ENCODE data around the gene INHBA.

The INHBA gene

GRCh38 chr7:41679566-41679965 lies 23.3 kb downstream of the INHBA start:
- no peaks in the 10 kb centered on the region for H3K4me1 ChIP-seq
- no peak overlapping the region for H3K4me3 ChIP-seq
- no peaks in the 10 kb centered on the region for H3K36me3 ChIP-seq
- no peaks in the 10 kb centered on the region for H3K27me3 ChIP-seq
- no peak for TF ChIP-seq Cebpa-rat (IDR thresholded peaks at IDR 0.05)
- H4K20me1 ChIP-seq: no peaks in the 10 kb centered on the region
- H3K9ac ChIP-seq: no peak overlapping the region
- H3K27ac ChIP-seq: no peak overlapping the region
- H3K4me2 ChIP-seq: no peak overlapping the region
- peaks cover 0 to 10% (median 0%) of the 10 kb centered on the region in 11 experiments; a peak in 2 of 22 replicates for H3K9me3 ChIP-seq (replicated peaks in 1 of 11)

DNA sequence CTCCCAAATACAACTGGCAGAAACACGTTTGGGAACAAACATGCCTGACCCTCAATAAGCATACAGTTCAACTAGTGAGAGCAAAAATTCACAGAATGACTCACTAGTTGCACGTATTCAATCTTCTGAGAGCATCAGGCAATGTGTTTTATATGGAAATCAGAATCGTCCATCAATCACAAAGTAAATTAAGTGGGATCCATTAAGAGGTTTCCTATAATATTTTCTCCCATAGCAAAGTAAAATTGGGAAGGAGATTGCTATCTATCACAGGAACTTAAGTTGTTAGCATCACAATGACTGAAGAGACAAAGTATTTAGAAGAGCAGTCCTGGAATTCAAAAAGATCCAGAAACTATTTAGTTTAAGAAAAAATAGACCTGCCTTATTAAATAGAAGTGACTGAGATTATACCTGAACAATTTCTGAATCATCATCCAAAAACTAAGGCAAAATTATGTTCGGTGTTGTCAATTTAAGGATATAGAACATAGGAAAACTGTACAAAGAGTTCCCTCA lies 28.3 kb downstream of the INHBA start:
- Histone ChIP-seq H3K27me3 (no peaks in the 10 kb centered on the region), H3K9me3 (replicated peaks in 1 of 11) (peaks cover 0 to 10% (median 0%) of the 10 kb centered on the region in 11 experiments; a peak in 2 of 22 replicates), H3K27ac (no peak overlapping the region), H3K4me2 (no peak overlapping the region), H3K9ac (no peak overlapping the region), H3K36me3 (no peaks in the 10 kb centered on the region), H3K4me3 (no peak overlapping the region), H3K4me1 (no peaks in the 10 kb centered on the region), H4K20me1 (no peaks in the 10 kb centered on the region)
- TF ChIP-seq Cebpa-rat (IDR thresholded peaks at IDR 0.05): no peak

DNA sequence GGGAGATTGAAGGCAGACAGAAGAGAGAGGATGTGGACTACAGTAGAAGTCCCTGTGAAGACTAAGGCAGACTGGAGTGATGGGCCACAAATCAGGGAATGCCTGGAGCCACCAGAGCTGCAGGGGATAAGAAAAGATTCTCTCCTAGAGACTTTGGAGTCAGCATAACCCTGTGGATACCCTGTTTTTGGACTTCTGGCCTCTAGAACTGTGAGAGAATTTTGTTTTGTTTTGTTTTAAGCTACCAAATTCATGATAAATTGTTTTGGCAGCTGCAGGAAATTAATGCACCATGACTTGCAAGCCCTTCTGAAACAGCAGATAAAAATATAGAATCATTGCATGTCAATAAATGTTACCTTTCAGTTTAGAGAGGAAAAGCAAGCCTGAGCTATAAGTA lies 41.3 kb downstream of the INHBA start:
- H3K4me2 ChIP-seq: no peak overlapping the region

GRCh38 chr7:41659539-41659938 lies 43.4 kb downstream of the INHBA start:
- Histone ChIP-seq H3K27ac (no peak overlapping the region), H3K4me3 (no peak overlapping the region), H3K9me3 (replicated peaks in 1 of 11) (no peaks in the 10 kb centered on the region), H3K36me3 (no peaks in the 10 kb centered on the region), H3K27me3 (no peaks in the 10 kb centered on the region), H4K20me1 (no peaks in the 10 kb centered on the region), H3K4me2 (no peak overlapping the region), H3K9ac (no peak overlapping the region), H3K4me1 (no peaks in the 10 kb centered on the region)
- no peak for TF ChIP-seq Cebpa-rat (IDR thresholded peaks at IDR 0.05)

More for the DNA sequence above, 41.3 kb downstream of the INHBA start:
- TF ChIP-seq Cebpa-rat (IDR thresholded peaks at IDR 0.05): no peak
- Histone ChIP-seq H3K9me3 (replicated peaks in 1 of 11) (no peaks in the 10 kb centered on the region), H3K9ac (no peak overlapping the region), H3K4me3 (no peak overlapping the region), H3K36me3 (no peaks in the 10 kb centered on the region), H4K20me1 (no peaks in the 10 kb centered on the region), H3K27me3 (no peaks in the 10 kb centered on the region), H3K4me1 (no peaks in the 10 kb centered on the region), H3K27ac (no peak overlapping the region)

DNA sequence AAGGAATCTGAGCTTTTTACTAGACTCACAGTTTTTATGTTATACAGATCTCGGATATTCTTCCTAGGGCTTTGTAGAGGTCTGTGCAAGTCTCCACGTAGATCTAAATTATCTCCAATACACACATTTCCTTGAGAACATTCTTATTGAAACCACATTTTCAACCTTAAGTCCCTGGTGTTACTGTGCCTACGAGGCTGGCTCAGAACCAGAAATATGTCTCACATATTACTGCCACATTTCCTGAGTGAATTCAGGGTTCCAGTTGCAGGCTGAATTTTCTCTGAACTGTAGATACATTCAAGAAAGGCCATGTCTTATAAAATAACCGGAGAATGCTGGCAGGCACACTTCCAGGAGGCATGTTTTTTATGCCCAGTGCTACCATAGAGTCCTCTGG lies 46.5 kb downstream of the INHBA start:
- H3K4me3 ChIP-seq: no peak overlapping the region
- no peaks in the 10 kb centered on the region for H4K20me1 ChIP-seq
- no peaks in the 10 kb centered on the region for H3K4me1 ChIP-seq
- H3K4me2 ChIP-seq: no peak overlapping the region
- H3K27ac ChIP-seq: no peak overlapping the region
- H3K9ac ChIP-seq: no peak overlapping the region
- H3K27me3 ChIP-seq: no peaks in the 10 kb centered on the region
- no peak for TF ChIP-seq Cebpa-rat (IDR thresholded peaks at IDR 0.05)
- H3K36me3 ChIP-seq: no peaks in the 10 kb centered on the region
- H3K9me3 ChIP-seq (replicated peaks in 1 of 11): no peaks in the 10 kb centered on the region

DNA sequence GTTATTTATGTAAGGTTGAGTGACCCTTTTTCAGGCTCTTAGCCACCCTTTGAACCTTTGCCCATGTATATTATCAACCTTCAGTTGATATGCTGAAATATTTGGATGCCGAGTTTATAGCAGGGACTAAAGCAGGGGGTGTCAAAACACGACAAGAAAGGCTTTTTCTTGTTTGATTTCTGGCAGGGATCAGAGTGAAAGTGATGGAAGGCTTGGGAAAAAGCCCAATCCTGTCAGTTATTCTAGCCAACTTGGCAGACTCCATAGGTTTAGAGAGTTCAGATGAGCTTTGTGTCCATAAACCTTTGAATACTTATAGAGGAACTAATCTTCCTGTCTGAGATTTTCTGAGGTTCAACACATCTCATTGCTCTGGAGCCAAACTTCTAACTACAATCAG lies 47.5 kb downstream of the INHBA start:
- no peak overlapping the region for H3K9ac ChIP-seq
- no peaks in the 10 kb centered on the region for H3K9me3 ChIP-seq (replicated peaks in 1 of 11)
- TF ChIP-seq Cebpa-rat (IDR thresholded peaks at IDR 0.05): no peak
- no peaks in the 10 kb centered on the region for H3K27me3 ChIP-seq
- no peak overlapping the region for H3K4me2 ChIP-seq
- H3K4me3 ChIP-seq: no peak overlapping the region
- no peaks in the 10 kb centered on the region for H3K36me3 ChIP-seq
- no peak overlapping the region for H3K27ac ChIP-seq
- H4K20me1 ChIP-seq: no peaks in the 10 kb centered on the region
- H3K4me1 ChIP-seq: no peaks in the 10 kb centered on the region

DNA sequence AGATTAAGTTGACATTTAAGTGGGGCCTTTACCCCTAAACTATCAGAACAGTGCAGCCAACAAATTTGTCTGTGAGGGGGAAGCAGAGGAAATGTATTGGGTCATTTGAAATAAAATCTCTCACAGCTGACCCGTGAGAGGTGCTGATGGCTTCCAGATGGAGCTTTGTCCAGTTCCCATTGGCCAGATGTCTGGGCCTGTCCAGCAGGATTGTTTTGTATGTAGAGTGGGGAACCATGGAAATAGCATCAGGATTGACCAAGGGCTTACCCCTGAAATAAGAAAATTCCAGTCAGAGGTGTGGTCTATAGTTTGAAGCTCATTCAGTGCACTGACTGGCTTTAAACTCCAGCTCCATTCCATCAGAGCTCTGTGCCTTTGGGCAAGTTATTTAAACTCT lies 50.6 kb downstream of the INHBA start:
- H3K4me3 ChIP-seq: no peak overlapping the region
- H4K20me1 ChIP-seq: no peaks in the 10 kb centered on the region
- no peaks in the 10 kb centered on the region for H3K4me1 ChIP-seq
- H3K4me2 ChIP-seq: no peak overlapping the region
- TF ChIP-seq Cebpa-rat (IDR thresholded peaks at IDR 0.05): no peak
- H3K36me3 ChIP-seq: no peaks in the 10 kb centered on the region
- H3K27me3 ChIP-seq: no peaks in the 10 kb centered on the region
- H3K9me3 ChIP-seq (replicated peaks in 1 of 11): no peaks in the 10 kb centered on the region
- no peak overlapping the region for H3K9ac ChIP-seq
- H3K27ac ChIP-seq: no peak overlapping the region

DNA sequence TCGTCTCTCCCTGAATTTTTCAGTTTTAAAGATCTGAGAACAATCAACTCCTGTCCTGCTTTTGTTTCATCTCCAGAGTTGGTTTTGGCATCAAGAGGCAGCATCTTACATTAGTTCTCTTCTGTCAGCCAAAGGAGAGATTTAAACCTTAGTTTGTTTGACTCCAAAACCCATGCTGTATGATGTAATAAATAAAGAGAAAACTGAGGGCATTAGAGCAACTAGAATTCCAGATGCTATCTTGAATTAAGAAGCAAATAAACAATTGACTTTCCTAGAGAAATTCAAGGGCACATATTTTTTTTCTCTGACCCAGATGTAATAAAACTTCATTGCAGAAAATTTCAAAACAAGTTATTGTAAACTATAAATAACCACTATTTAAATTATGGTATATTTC lies 54.4 kb downstream of the INHBA start:
- Histone ChIP-seq H3K4me3 (no peak overlapping the region), H4K20me1 (no peaks in the 10 kb centered on the region), H3K27ac (no peak overlapping the region), H3K4me2 (no peak overlapping the region), H3K9ac (no peak overlapping the region), H3K9me3 (replicated peaks in 1 of 11) (no peaks in the 10 kb centered on the region), H3K4me1 (no peaks in the 10 kb centered on the region), H3K27me3 (no peaks in the 10 kb centered on the region), H3K36me3 (no peaks in the 10 kb centered on the region)
- TF ChIP-seq Cebpa-rat (IDR thresholded peaks at IDR 0.05): no peak

GRCh38 chr7:41643616-41644015 lies 59.3 kb downstream of the INHBA start:
- H3K4me1 ChIP-seq: no peaks in the 10 kb centered on the region
- H3K9ac ChIP-seq: no peak overlapping the region
- H3K36me3 ChIP-seq: no peaks in the 10 kb centered on the region
- no peak overlapping the region for H3K27ac ChIP-seq
- H4K20me1 ChIP-seq: no peaks in the 10 kb centered on the region
- no peak for TF ChIP-seq Cebpa-rat (IDR thresholded peaks at IDR 0.05)
- no peak overlapping the region for H3K4me2 ChIP-seq
- no peaks in the 10 kb centered on the region for H3K27me3 ChIP-seq
- no peak overlapping the region for H3K4me3 ChIP-seq
- no peaks in the 10 kb centered on the region for H3K9me3 ChIP-seq (replicated peaks in 1 of 11)

DNA sequence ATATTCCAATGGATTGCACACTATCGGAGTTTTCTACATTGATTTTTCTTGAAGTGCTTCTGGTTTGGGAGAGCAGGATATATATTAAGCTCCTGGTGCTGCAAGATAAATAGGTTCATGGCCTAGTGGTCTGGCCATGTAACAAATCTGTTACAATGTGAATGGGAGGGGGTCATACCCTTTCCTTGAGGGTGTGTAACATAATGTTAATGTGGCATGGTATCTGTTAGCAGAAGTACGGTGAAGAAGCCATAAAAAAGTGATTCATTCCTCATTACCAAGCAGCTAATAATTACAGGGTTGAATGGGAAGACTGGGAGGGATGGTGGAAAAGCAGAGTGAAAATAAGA lies 61.2 kb downstream of the INHBA start:
- H3K4me3 ChIP-seq: no peak overlapping the region
- H3K9me3 ChIP-seq (replicated peaks in 1 of 11): no peaks in the 10 kb centered on the region
- no peak for TF ChIP-seq Cebpa-rat (IDR thresholded peaks at IDR 0.05)
- H4K20me1 ChIP-seq: no peaks in the 10 kb centered on the region
- no peak overlapping the region for H3K4me2 ChIP-seq
- H3K36me3 ChIP-seq: no peaks in the 10 kb centered on the region
- no peak overlapping the region for H3K9ac ChIP-seq
- H3K27me3 ChIP-seq: no peaks in the 10 kb centered on the region
- no peak overlapping the region for H3K27ac ChIP-seq
- no peaks in the 10 kb centered on the region for H3K4me1 ChIP-seq
